ENCODE results near the gene ANO6. TPM values are rescaled to one million over a fixed set of nuclear protein-coding genes. Genes with fewer than 3 reads are reported as not detected.
"Not testable (repeated sequence)": the region's sequence is repeated elsewhere in the genome, so short reads cannot be mapped to it uniquely, and the experiment has no call there.

ANO6 gene
- 64.1 TPM for total RNA-seq
- long read RNA-seq, full-length matches to known transcripts = 12 of 54 reads
- long read RNA-seq, partial matches to known transcripts = 11 of 54 reads
- long read RNA-seq, other reads (novel, unspliced or antisense) = 31 of 54 reads

- intact Hi-C loops (cut with DNase I) = no loop called here
Measured at GRCh38 chr12:45215419-45216229, at the start of gene ANO6. Gene ANO6 (plus strand): TSS chr12:45216095. CDS start chr12:45216322, 227 bp downstream.

GRCh38 chr12:45168976-45169375, 46.9 kb upstream of the ANO6 start:
- intact Hi-C loops (cut with DNase I) = no loop called here
- DNase-seq (no peak), ATAC-seq (no peak)
- H3K4me1 ChIP-seq = peaks cover 10% of the 10 kb centered on the region
- H3K36me3 ChIP-seq = no peaks in the 10 kb centered on the region
- no peak for TF ChIP-seq CTCF (IDR thresholded peaks at IDR 0.05)
- H3K9me3 ChIP-seq = no peaks in the 10 kb centered on the region
- no peak overlapping the region for H3K4me3 ChIP-seq
- no peak overlapping the region for H3K27ac ChIP-seq
- no peaks in the 10 kb centered on the region for H3K27me3 ChIP-seq (ENCODE audit: low read depth)

More at GRCh38 chr12:45215419-45216229, at the start of gene ANO6:
- H3K4me1 ChIP-seq = peaks cover 33% of the 10 kb centered on the region
- no peaks in the 10 kb centered on the region for H3K36me3 ChIP-seq
- TF ChIP-seq CTCF (IDR thresholded peaks at IDR 0.05) = peak; percentile 24
- ATAC-seq = peak; percentile 95 to 97
- no peaks in the 10 kb centered on the region for H3K27me3 ChIP-seq (ENCODE audit: low read depth)
- H3K4me3 ChIP-seq = peak within 1 kb of the TSS; percentile 83
- no peaks in the 10 kb centered on the region for H3K9me3 ChIP-seq
- peak within 1 kb of the TSS; percentile 92 for H3K27ac ChIP-seq
- DNase-seq = peak; percentile 93

- Histone ChIP-seq H3K4me1 (peaks cover 6% of the 10 kb centered on the region), H3K36me3 (no peaks in the 10 kb centered on the region), H3K4me3 (no peak overlapping the region), H3K9me3 (no peaks in the 10 kb centered on the region), H3K27ac (no peak overlapping the region), H3K27me3 (ENCODE audit: low read depth) (no peaks in the 10 kb centered on the region)
- peak; percentile 93 for TF ChIP-seq CTCF (IDR thresholded peaks at IDR 0.05)
- DNase-seq (peak; percentile 79), ATAC-seq (peak; percentile 85 to 86)
- intact Hi-C loops (cut with DNase I) = no loop called here
Measured at GRCh38 chr12:45170456-45171042, 45.3 kb upstream of the ANO6 start.

- DNase-seq; ATAC-seq; H3K4me1 ChIP-seq; H3K4me3 ChIP-seq; H3K36me3 ChIP-seq; H3K27me3 ChIP-seq (ENCODE audit: low read depth); intact Hi-C loops (cut with DNase I); H3K27ac ChIP-seq: not testable (repeated sequence)
- peaks cover 11% of the 10 kb centered on the region for H3K9me3 ChIP-seq
- TF ChIP-seq CTCF (IDR thresholded peaks at IDR 0.05) = peak; percentile 30
Measured at GRCh38 chr12:45173293-45173692, 42.6 kb upstream of the ANO6 start.

GRCh38 chr12:45174595-45174994, 41.3 kb upstream of the ANO6 start:
- no peak for TF ChIP-seq CTCF (IDR thresholded peaks at IDR 0.05)
- Histone ChIP-seq H3K4me1 (no peaks in the 10 kb centered on the region), H3K27me3 (ENCODE audit: low read depth) (no peaks in the 10 kb centered on the region), H3K27ac (no peak overlapping the region), H3K36me3 (no peaks in the 10 kb centered on the region), H3K9me3 (peaks cover 24% of the 10 kb centered on the region), H3K4me3 (no peak overlapping the region)
- DNase-seq (no peak), ATAC-seq (no peak)
- intact Hi-C loops (cut with DNase I) = no loop called here

All from lower lobe of right lung (tissue), 2 donors.